GM12891 (cell line): Measurements from ENCODE around the gene DRD1.

Experiments
- POLR2A ChIP-seq: IDR thresholded peaks from 2 replicates; pipeline ENCODE4 v1.6.1; 2011; ENCODE audit warnings: low read depth, low read length, control low read depth
- POLR2AphosphoS5 ChIP-seq: IDR thresholded peaks from 2 replicates; pipeline ENCODE4 v1.6.1; 2011; ENCODE audit warnings: low read depth, low read length, control low read depth
- POU2F2 ChIP-seq: IDR thresholded peaks from 2 replicates; pipeline ENCODE4 v1.6.1; 2011; ENCODE audit warnings: low read depth, mild to moderate bottlenecking, control low read depth, low read length, moderate library complexity
- SPI1 ChIP-seq: IDR thresholded peaks from 2 replicates; pipeline ENCODE4 v1.6.1; 2011; ENCODE audit warnings: low read depth, low read length, control low read depth
- TAF1 ChIP-seq: IDR thresholded peaks from 2 replicates; pipeline ENCODE4 v1.6.1; 2011; ENCODE audit warnings: low read depth, low read length, control low read depth

- TF ChIP-seq POLR2A (no peak), SPI1 (no peak), POLR2AphosphoS5 (no peak), POU2F2 (no peak), TAF1 (no peak)
Observed at GRCh38 chr5:175457466-175457865, 13.5 kb upstream of the DRD1 start.
